OCI-LY7 (cell line): ENCODE data around the gene CCNL2. TPM values are rescaled to one million over a fixed set of nuclear protein-coding genes. Genes with fewer than 3 reads are reported as not detected.

Experiments
- BruUV-seq: library from RNA; stranded (reverse); fragments of 400-500 nt; replicated peaks from 2 replicates; lab custom pipeline; 2021; lab: Mats Ljungman, UMichigan
- CTCF ChIA-PET: fragments of 300-600 bp; sonication (Branson Sonifier 250); formaldehyde crosslinking; loops from one replicate; lab custom pipeline; 2022; ENCODE audit warnings: antibody characterized with exemption; ENCODE audit not compliant: unreplicated experiment; lab: Charles Lee
- POLR2A ChIA-PET: fragments of 300-600 bp; sonication (Branson Sonifier 250); formaldehyde crosslinking; loops from one replicate; lab custom pipeline; 2022; ENCODE audit warnings: antibody characterized with exemption; lab: Charles Lee
- DNase-seq: peaks from one replicate; pipeline ENCODE4 v3.0.0-alpha.2; 2015; ENCODE audit warnings: low spot score
- H2AFZ ChIP-seq: fragments of 200-600 bp; sonication (generic), shearing (Covaris generic); 2 replicates; pipeline ENCODE4 v1.6.1; 2014; ENCODE audit warnings: mild to moderate bottlenecking, antibody characterized with exemption, low read length, moderate library complexity
- H3K27ac ChIP-seq: fragments of 200-600 bp; sonication (generic); 2 replicates; pipeline ENCODE4 v1.5.1; 2014; ENCODE audit warnings: mixed run types, low read depth, mild to moderate bottlenecking, moderate library complexity, low read length, inconsistent platforms; ENCODE audit not compliant: poor library complexity, severe bottlenecking
- H3K36me3 ChIP-seq: fragments of 200-600 bp; sonication (generic); 2 replicates; pipeline ENCODE4 v1.6.1; 2014; ENCODE audit warnings: mild to moderate bottlenecking, antibody characterized with exemption, low read length, moderate library complexity, mixed read lengths; ENCODE audit not compliant: insufficient read depth
- H3K4me1 ChIP-seq: fragments of 200-600 bp; sonication (generic); 2 replicates; pipeline ENCODE4 v1.5.1; 2014; ENCODE audit warnings: mild to moderate bottlenecking, low read length; ENCODE audit not compliant: insufficient read depth, poor library complexity, severe bottlenecking
- H3K4me2 ChIP-seq: fragments of 200-600 bp; sonication (generic); 2 replicates; pipeline ENCODE4 v1.6.1; 2014; ENCODE audit warnings: mild to moderate bottlenecking, low read length
- H3K4me3 ChIP-seq: fragments of 200-600 bp; sonication (generic); 2 replicates; pipeline ENCODE4 v1.5.1; 2014; ENCODE audit warnings: mild to moderate bottlenecking, low read depth, low read length; ENCODE audit not compliant: poor library complexity, severe bottlenecking
- H3K79me2 ChIP-seq: fragments of 200-600 bp; sonication (generic); 2 replicates; pipeline ENCODE4 v1.6.1; 2016; ENCODE audit warnings: low read depth, mild to moderate bottlenecking, low read length, moderate library complexity, mixed read lengths; ENCODE audit not compliant: insufficient read depth
- H3K9me2 ChIP-seq: fragments of 200-600 bp; sonication (generic); 2 replicates; pipeline ENCODE4 v1.6.1; 2016; ENCODE audit warnings: mild to moderate bottlenecking, low read length, mixed read lengths; ENCODE audit not compliant: insufficient read depth
- H3K9me3 ChIP-seq: fragments of 200-600 bp; sonication (generic); 2 replicates; pipeline ENCODE4 v1.6.1; 2014; ENCODE audit warnings: mild to moderate bottlenecking, mixed run types, low read length, mixed read lengths
- H4K20me1 ChIP-seq: fragments of 200-600 bp; sonication (generic); 2 replicates; pipeline ENCODE4 v1.6.1; 2014; ENCODE audit warnings: mild to moderate bottlenecking, antibody characterized with exemption, low read length, moderate library complexity, mixed read lengths; ENCODE audit not compliant: insufficient read depth
- CTCF ChIP-seq: fragments of 200-600 bp; sonication (generic); conservative IDR thresholded peaks from 2 replicates; pipeline ENCODE4 v1.5.1; 2014; ENCODE audit warnings: mild to moderate bottlenecking, antibody characterized with exemption, low read length, moderate library complexity, mixed read lengths
- EZH2phosphoT487 ChIP-seq: fragments of 200-600 bp; sonication (generic); IDR thresholded peaks from 2 replicates; pipeline ENCODE4 v1.6.1; 2018; ENCODE audit warnings: low read depth, borderline replicate concordance, mild to moderate bottlenecking, mixed run types, antibody characterized with exemption, low read length, moderate library complexity, mixed read lengths
- intact Hi-C: fragments of 100-400 bp; cut with micrococcal nuclease; formaldehyde crosslinking; loops from one replicate; pipeline ENCODE4 v1.10.0; 2022; ENCODE audit not compliant: unreplicated experiment
- total RNA-seq, 2 experiments: library from RNA; depleted of rRNA in 1 of 2; stranded (reverse); fragments of >200 nt in 1 of 2; shearing (Covaris generic) in 1 of 2; gene quantifications; 2 replicates each; pipeline ENCODE4 v1.2.3, GENCODE V29; 2014 to 2022

CCNL2 gene
- total RNA-seq, 2 experiments from 2014 or later = 213 to 307 TPM

DNA sequence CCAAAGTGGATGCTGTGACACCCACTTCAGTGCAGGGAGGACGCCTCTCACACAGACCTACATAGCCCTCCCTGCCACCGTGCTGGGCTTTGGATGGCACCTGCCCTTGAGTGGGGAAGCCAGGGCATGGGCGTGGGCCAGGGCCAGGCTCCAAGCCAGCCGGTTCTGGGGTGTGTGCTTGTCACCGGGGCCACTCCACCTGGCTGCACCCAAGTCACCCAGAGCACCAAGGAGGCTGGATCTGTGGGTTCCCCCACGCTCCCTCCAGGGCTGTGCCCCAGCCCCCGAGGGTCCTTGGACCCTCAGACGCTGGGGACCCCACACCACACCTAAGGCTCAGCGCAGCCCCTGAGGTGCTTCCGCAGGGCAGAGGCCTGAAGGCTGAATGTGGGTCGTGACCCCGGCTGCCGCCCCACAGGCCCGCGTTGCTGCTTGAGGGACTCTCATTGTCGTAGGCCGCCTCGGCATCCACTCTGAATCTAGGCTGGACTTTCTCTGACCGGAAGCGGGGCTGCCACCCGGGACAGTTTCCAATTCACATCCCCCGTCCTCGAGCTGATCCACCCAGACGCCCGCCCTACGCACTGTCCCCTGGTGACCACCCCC is 42.2 kb downstream of the CCNL2 start:
- BruUV-seq = no TSS peak
- intact Hi-C loops = no loop called here
- H4K20me1 ChIP-seq = no peaks in the 10 kb centered on the region
- TF ChIP-seq CTCF (no peak), EZH2phosphoT487 (no peak)
- no peaks in the 10 kb centered on the region for H3K79me2 ChIP-seq
- POLR2A ChIA-PET = no interaction called here
- H2AFZ ChIP-seq = no peak overlapping the region
- H3K9me2 ChIP-seq = no peaks in the 10 kb centered on the region
- peaks cover 16% of the 10 kb centered on the region for H3K4me1 ChIP-seq
- CTCF ChIA-PET = no interaction called here
- no peak overlapping the region for H3K4me2 ChIP-seq
- H3K9me3 ChIP-seq = no peaks in the 10 kb centered on the region
- no peak for DNase-seq
- no peak overlapping the region for H3K4me3 ChIP-seq
- no peaks in the 10 kb centered on the region for H3K36me3 ChIP-seq
- H3K27ac ChIP-seq = no peak overlapping the region

- no peaks in the 10 kb centered on the region for H4K20me1 ChIP-seq
- CTCF ChIA-PET = no interaction called here
These were observed 42.9 kb downstream of the CCNL2 start for GRCh38 chr1:1356166-1356795.

More at GRCh38 chr1:1356166-1356795, 42.9 kb downstream of the CCNL2 start:
- POLR2A ChIA-PET = no interaction called here
- Histone ChIP-seq H3K36me3 (no peaks in the 10 kb centered on the region), H2AFZ (no peak overlapping the region), H3K79me2 (no peaks in the 10 kb centered on the region), H3K4me2 (no peak overlapping the region), H3K9me3 (no peaks in the 10 kb centered on the region), H3K4me1 (peaks cover 21% of the 10 kb centered on the region), H3K27ac (no peak overlapping the region), H3K4me3 (no peak overlapping the region), H3K9me2 (no peaks in the 10 kb centered on the region)
- TF ChIP-seq CTCF = no peak
- no peak for TF ChIP-seq EZH2phosphoT487
- no peak for DNase-seq
- BruUV-seq = no TSS peak
- intact Hi-C loops = no loop called here
